Neural progenitor cell (in vitro differentiated cells): ENCODE measurements around the gene METTL23. TPM values are rescaled to one million over a fixed set of nuclear protein-coding genes. Genes with fewer than 3 reads are reported as not detected.
A peak's percentile ranks its signal among the peaks of the same experiment; 100 is the strongest.

Experiments used
- DNase-seq: peaks from one replicate; pipeline ENCODE4 v3.0.0-alpha.2; 2016; ENCODE audit warnings: low spot score
- H2AFZ ChIP-seq: fragments of 200-600 bp; sonication (generic); replicated peaks from 2 replicates; pipeline ENCODE4 v1.6.1; 2016; ENCODE audit warnings: antibody characterized with exemption
- H3F3A ChIP-seq: fragments of 200-600 bp; sonication (generic); 2 replicates; pipeline ENCODE4 v1.6.1; 2016; ENCODE audit warnings: antibody characterized with exemption, low read depth
- H3K27ac ChIP-seq: fragments of 200-600 bp; sonication (generic); 2 replicates; pipeline ENCODE4 v1.5.1; 2016; ENCODE audit warnings: mild to moderate bottlenecking
- H3K27me3 ChIP-seq: fragments of 200-600 bp; sonication (generic); 2 replicates; pipeline ENCODE4 v1.6.1; 2016; ENCODE audit warnings: mild to moderate bottlenecking, moderate library complexity
- H3K36me3 ChIP-seq: fragments of 200-600 bp; sonication (generic); 2 replicates; pipeline ENCODE4 v1.5.1; 2016
- H3K4me1 ChIP-seq: fragments of 200-600 bp; sonication (generic); 2 replicates; pipeline ENCODE4 v1.6.1; 2016; ENCODE audit warnings: mixed run types
- H3K4me2 ChIP-seq: fragments of 200-600 bp; sonication (generic); 2 replicates; pipeline ENCODE4 v1.6.1; 2016
- H3K4me3 ChIP-seq: fragments of 200-600 bp; sonication (generic); 2 replicates; pipeline ENCODE4 v1.5.1; 2016
- H3K79me2 ChIP-seq: fragments of 200-600 bp; sonication (generic); 2 replicates; pipeline ENCODE4 v1.6.1; 2016; ENCODE audit warnings: low read depth
- H3K9ac ChIP-seq: fragments of 200-600 bp; sonication (generic); 2 replicates; pipeline ENCODE4 v1.6.1; 2016
- H3K9me3 ChIP-seq: fragments of 200-600 bp; sonication (generic); 2 replicates; pipeline ENCODE4 v1.5.1; 2016; ENCODE audit warnings: low read depth
- H4K20me1 ChIP-seq: fragments of 200-600 bp; sonication (generic); 2 replicates; pipeline ENCODE4 v1.6.1; 2016; ENCODE audit warnings: low read depth
- H3K27ac Mint-ChIP-seq: 3 replicates; pipeline ENCODE4 v1.8.0; 2021; ENCODE audit warnings: mixed read lengths
- H3K27me3 Mint-ChIP-seq: 2 replicates; pipeline ENCODE4 v1.8.0; 2022; ENCODE audit warnings: low read depth, mild to moderate bottlenecking, inconsistent platforms, moderate library complexity, mixed read lengths; ENCODE audit not compliant: insufficient read depth
- H3K36me3 Mint-ChIP-seq: 3 replicates; pipeline ENCODE4 v1.8.0; 2021; ENCODE audit warnings: mixed read lengths
- H3K4me1 Mint-ChIP-seq: 3 replicates; pipeline ENCODE4 v1.8.0; 2021; ENCODE audit warnings: mixed read lengths
- H3K4me3 Mint-ChIP-seq: 3 replicates; pipeline ENCODE4 v1.8.0; 2021; ENCODE audit warnings: mild to moderate bottlenecking, moderate library complexity, mixed read lengths
- H3K9me3 Mint-ChIP-seq: 3 replicates; pipeline ENCODE4 v1.8.0; 2020; ENCODE audit warnings: mixed read lengths
- EZH2 ChIP-seq: fragments of 200-600 bp; sonication (generic); IDR thresholded peaks from 2 replicates; pipeline ENCODE4 v1.6.1; 2017; ENCODE audit warnings: antibody characterized with exemption, mild to moderate bottlenecking, moderate library complexity
- EZH2phosphoT487 ChIP-seq: fragments of 200-600 bp; sonication (generic); IDR thresholded peaks from 2 replicates; pipeline ENCODE4 v1.6.1; 2017; ENCODE audit warnings: antibody characterized with exemption
- total RNA-seq: library from RNA; depleted of rRNA; stranded (reverse); fragments of >200 nt; gene quantifications from 2 replicates; pipeline ENCODE4 v1.2.3, GENCODE V29; 2015; ENCODE audit warnings: low replicate concordance
- TF ChIP-seq, protein P1 (sequence below): fragments of 200-600 bp; sonication (generic); IDR thresholded peaks from 2 replicates; pipeline ENCODE4 v1.5.1; 2017; ENCODE audit warnings: antibody characterized with exemption, mild to moderate bottlenecking

The METTL23 gene
- total RNA-seq, 1 donor from 2014 or later, result 38.1 TPM

DNA sequence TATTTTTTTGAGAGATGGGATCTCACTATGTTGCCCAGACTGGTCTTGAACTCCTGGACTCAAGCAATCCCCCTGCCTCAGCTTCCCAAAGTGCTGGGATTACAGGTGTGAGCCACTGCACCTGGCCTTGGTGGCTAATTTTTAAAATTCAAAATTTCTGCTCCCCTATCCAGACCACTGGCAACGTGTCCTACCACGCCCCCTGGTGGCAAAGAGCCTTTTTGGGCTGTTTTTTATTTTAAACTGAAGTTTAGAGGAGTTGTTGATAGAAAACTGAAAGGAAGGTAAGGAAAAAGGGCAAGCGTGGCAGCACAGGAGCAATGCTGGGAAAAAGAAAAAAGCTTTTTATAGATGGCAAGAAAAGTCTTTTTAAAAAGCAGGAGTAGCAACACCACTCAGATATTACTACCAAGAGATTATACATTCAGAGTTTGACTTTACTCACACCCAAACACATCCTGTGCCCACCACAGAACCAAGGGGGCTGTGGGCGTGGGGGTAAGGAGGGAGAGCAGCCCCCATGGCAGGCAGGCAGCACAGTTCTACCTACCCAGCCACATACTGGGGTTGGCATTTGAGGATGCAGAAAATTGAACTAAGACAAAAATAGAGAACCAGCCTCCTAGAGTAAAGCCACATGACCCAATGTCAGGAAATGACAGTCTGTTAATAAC lies 11.7 kb upstream of the METTL23 start:
- H3K9ac ChIP-seq, result no peak overlapping the region
- Mint-ChIP-seq H3K4me1 (peaks cover 11% of the 10 kb centered on the region), H3K27ac (no peak overlapping the region), H3K9me3 (no peaks in the 10 kb centered on the region), H3K4me3 (no peak overlapping the region), H3K36me3 (peaks cover 14% of the 10 kb centered on the region), H3K27me3 (peaks cover 3% of the 10 kb centered on the region)
- H3K4me3 ChIP-seq, result no peak overlapping the region
- peaks cover 8% of the 10 kb centered on the region for H3K4me1 ChIP-seq
- H3K27ac ChIP-seq, result no peak overlapping the region
- peaks cover 9% of the 10 kb centered on the region for H3F3A ChIP-seq
- H3K9me3 ChIP-seq, result no peaks in the 10 kb centered on the region
- no peak for TF ChIP-seq EZH2
- TF ChIP-seq, protein P1, sequence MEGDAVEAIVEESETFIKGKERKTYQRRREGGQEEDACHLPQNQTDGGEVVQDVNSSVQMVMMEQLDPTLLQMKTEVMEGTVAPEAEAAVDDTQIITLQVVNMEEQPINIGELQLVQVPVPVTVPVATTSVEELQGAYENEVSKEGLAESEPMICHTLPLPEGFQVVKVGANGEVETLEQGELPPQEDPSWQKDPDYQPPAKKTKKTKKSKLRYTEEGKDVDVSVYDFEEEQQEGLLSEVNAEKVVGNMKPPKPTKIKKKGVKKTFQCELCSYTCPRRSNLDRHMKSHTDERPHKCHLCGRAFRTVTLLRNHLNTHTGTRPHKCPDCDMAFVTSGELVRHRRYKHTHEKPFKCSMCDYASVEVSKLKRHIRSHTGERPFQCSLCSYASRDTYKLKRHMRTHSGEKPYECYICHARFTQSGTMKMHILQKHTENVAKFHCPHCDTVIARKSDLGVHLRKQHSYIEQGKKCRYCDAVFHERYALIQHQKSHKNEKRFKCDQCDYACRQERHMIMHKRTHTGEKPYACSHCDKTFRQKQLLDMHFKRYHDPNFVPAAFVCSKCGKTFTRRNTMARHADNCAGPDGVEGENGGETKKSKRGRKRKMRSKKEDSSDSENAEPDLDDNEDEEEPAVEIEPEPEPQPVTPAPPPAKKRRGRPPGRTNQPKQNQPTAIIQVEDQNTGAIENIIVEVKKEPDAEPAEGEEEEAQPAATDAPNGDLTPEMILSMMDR, result peak; percentile 99
- no peak overlapping the region for H3K4me2 ChIP-seq
- no peaks in the 10 kb centered on the region for H3K36me3 ChIP-seq
- no peaks in the 10 kb centered on the region for H4K20me1 ChIP-seq
- DNase-seq, result peak; percentile 72
- H3K27me3 ChIP-seq, result peaks cover 4% of the 10 kb centered on the region
- no peaks in the 10 kb centered on the region for H3K79me2 ChIP-seq
- H2AFZ ChIP-seq, result no peak overlapping the region

DNA sequence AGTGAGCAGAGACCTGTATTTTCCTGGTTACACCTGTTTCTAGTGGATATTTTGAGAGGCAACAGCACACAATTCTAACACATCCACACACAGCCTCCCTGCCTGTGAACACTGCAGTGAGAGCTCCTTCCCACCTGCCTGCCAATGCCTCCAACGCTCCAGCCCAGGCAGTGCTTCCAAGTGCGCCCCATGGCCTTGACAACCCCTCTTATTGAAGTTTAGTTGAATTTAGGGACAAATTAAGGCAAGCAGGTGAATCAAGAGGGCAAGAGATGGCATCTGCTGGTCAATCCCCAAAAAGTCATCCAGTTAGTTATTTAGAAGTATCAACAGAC lies 11.2 kb upstream of the METTL23 start:
- Histone ChIP-seq H3K27ac (no peak overlapping the region), H3K4me3 (no peak overlapping the region), H4K20me1 (no peaks in the 10 kb centered on the region), H3K9me3 (no peaks in the 10 kb centered on the region), H3K4me2 (no peak overlapping the region), H3K9ac (no peak overlapping the region), H3K79me2 (no peaks in the 10 kb centered on the region), H3K4me1 (peaks cover 7% of the 10 kb centered on the region), H3K27me3 (no peaks in the 10 kb centered on the region), H2AFZ (no peak overlapping the region), H3K36me3 (no peaks in the 10 kb centered on the region), H3F3A (peaks cover 8% of the 10 kb centered on the region)
- TF ChIP-seq EZH2phosphoT487 (no peak), EZH2 (no peak)
- TF ChIP-seq, protein P1, result no peak
- no peaks in the 10 kb centered on the region for H3K9me3 Mint-ChIP-seq
- H3K4me1 Mint-ChIP-seq, result peaks cover 9% of the 10 kb centered on the region
- DNase-seq, result no peak
- peaks cover 14% of the 10 kb centered on the region for H3K36me3 Mint-ChIP-seq
- H3K27ac Mint-ChIP-seq, result no peak overlapping the region
- H3K4me3 Mint-ChIP-seq, result no peak overlapping the region
- peaks cover 3% of the 10 kb centered on the region for H3K27me3 Mint-ChIP-seq

DNA sequence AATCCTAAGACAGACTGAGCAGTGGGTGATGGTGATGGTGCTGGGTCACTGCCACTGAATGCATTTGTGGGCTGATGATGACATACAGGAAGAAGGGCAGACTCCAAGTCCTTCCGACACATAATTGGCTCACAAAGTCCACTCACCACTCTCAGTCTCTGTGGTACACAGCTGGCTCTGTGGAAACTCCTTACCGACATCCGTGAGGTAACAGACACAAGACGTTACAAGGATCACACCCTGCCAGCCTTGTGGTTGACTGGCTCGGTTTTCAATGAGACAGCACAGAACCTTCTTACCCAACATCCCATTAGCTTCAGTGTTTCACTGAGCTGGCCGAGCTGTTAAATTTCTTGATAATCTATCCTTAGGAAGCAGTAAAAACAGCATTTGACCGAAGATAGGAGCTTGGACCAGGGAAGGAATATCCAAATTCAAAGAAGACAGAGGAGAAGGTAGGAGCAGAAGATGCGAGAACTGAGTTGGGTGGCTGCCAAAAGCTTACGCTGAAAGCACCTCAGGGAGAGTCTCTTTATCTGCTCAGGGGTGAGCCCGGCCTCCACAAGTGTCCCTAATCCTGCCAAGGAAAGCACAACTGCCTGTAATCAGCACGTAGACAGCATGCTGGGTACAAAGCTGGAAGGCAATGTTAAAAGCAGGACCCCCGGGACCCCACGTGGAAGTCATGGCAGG lies 10.3 kb upstream of the METTL23 start:
- Mint-ChIP-seq H3K36me3 (peaks cover 19% of the 10 kb centered on the region), H3K27me3 (no peaks in the 10 kb centered on the region), H3K27ac (no peak overlapping the region), H3K9me3 (no peaks in the 10 kb centered on the region), H3K4me1 (peaks cover 6% of the 10 kb centered on the region), H3K4me3 (no peak overlapping the region)
- Histone ChIP-seq H3K79me2 (no peaks in the 10 kb centered on the region), H3K9ac (no peak overlapping the region), H3K4me3 (no peak overlapping the region), H3K27ac (no peak overlapping the region), H4K20me1 (no peaks in the 10 kb centered on the region), H3K4me2 (no peak overlapping the region), H3K27me3 (no peaks in the 10 kb centered on the region), H3K4me1 (peaks cover 3% of the 10 kb centered on the region), H3K9me3 (no peaks in the 10 kb centered on the region), H2AFZ (no peak overlapping the region), H3F3A (peaks cover 6% of the 10 kb centered on the region), H3K36me3 (no peaks in the 10 kb centered on the region)
- no peak for DNase-seq
- TF ChIP-seq EZH2phosphoT487 (no peak), EZH2 (no peak)
- TF ChIP-seq, protein P1, result no peak
